Heart left ventricle (tissue), 13 donors: ENCODE data around the gene ABHD14A.

Experiments used
- CTCF ChIP-seq, 12 donors: fragments of 200-600 bp; sonication (generic) in 4 of 12; IDR thresholded peaks; one replicate each; pipeline versions ENCODE4 v1.5.0 to v1.8.0; 2018 to 2022; ENCODE audit warnings: antibody characterized with exemption in 12 of 12, mild to moderate bottlenecking in 5 of 12
- POLR2A ChIP-seq, 2 donors: fragments of 450-650 bp; IDR thresholded peaks; one replicate each; pipeline ENCODE4 v1.6.1; 2017; ENCODE audit warnings: antibody characterized with exemption in 2 of 2, mild to moderate bottlenecking in 2 of 2, moderate library complexity in 2 of 2
- donor health status: ischemic (EF 13 %, LVEDD 7.1; RV severe dilation, severe dysfunction).
- donor health status: DM: no; HTN: yes; CAD: no.
- donor health status: DM: no; HTN: no; CAD: no.
- donor health status: ischemic (EF 25% LVEDD 6.9; RV normal size, moderate dysfunction).
- donor health status: ischemic (EF 25% LVEDD 5.7; RV mildly dilated, moderate dysfunction).
- donor health status: ischemic (EF 35%, LVEDD 5.7; RV mildly dilated, moderate dysfunction).
- donor health status: nonischemic (EF 11% LVEDD 7.7; RV severe dilation, severe dysfunction).
- donor health status: DM: yes; HTN: yes; CAD: no.
- donor health status: PGD.
- donor health status: ischemic (EF 29% LVEDD 5.4; RV normal size, mild dysfunction).
- donor health status: nonischemic (EF 23%, LVEDD 6.1; RV moderate dilation, normal function).

GRCh38 chr3:52022323-52023100 is 47.6 kb downstream of the ABHD14A start:
- no peak for TF ChIP-seq CTCF (IDR thresholded peaks at IDR 0.05)
- no peak for TF ChIP-seq POLR2A (IDR thresholded peaks at IDR 0.05)
